Common myeloid progenitor, CD34-positive (primary cell): Measurements from ENCODE around the gene MCHR2.

ENCODE experiments used
- CTCF ChIA-PET: fragments of 350-600 bp; sonication (Branson Sonifier 250); formaldehyde crosslinking; loops from one replicate; lab custom pipeline; 2021; ENCODE audit warnings: antibody characterized with exemption; lab: Charles Lee
- POLR2A ChIA-PET: fragments of 350-600 bp; sonication (Branson Sonifier 250); formaldehyde crosslinking; loops from one replicate; lab custom pipeline; 2021; ENCODE audit warnings: antibody characterized with exemption; lab: Charles Lee
- DNase-seq, 3 donors: peaks; one replicate each; pipeline versions ENCODE4 v3.0.0 to v3.0.0-alpha.2; 2013
- H3K27ac ChIP-seq, 2 experiments: 1 replicate in 1 of 2; 2 replicates in 1 of 2; pipeline ENCODE4 v1.7.0; 2013; ENCODE audit warnings: inconsistent platforms in 2 of 2, low read length in 2 of 2, mild to moderate bottlenecking in 2 of 2, low read depth in 1 of 2, moderate library complexity in 1 of 2; ENCODE audit not compliant: severe bottlenecking in 2 of 2, insufficient read depth in 1 of 2, poor library complexity in 1 of 2
- H3K27me3 ChIP-seq, 5 experiments: replicated peaks in 2 of 5; 1 replicate in 3 of 5; 2 replicates in 2 of 5; pipeline versions ENCODE4 v1.6.1 to v1.7.0; 2013; ENCODE audit warnings: low read length in 4 of 5, mild to moderate bottlenecking in 2 of 5, moderate library complexity in 2 of 5, inconsistent platforms in 1 of 5; ENCODE audit not compliant: insufficient read depth in 5 of 5, control insufficient read depth in 4 of 5
- H3K36me3 ChIP-seq, 4 experiments: 1 replicate in 2 of 4; 2 replicates in 2 of 4; pipeline versions ENCODE4 v1.6.1 to v1.7.0; 2013; ENCODE audit warnings: low read length in 3 of 4, control low read depth in 1 of 4, mild to moderate bottlenecking in 1 of 4; ENCODE audit not compliant: control insufficient read depth in 4 of 4, insufficient read depth in 4 of 4
- H3K4me1 ChIP-seq, 4 experiments: 1 replicate in 3 of 4; 2 replicates in 1 of 4; pipeline versions ENCODE4 v1.6.1 to v1.7.1; 2013; ENCODE audit warnings: low read length in 3 of 4, mild to moderate bottlenecking in 3 of 4, control low read depth in 1 of 4, inconsistent platforms in 1 of 4, moderate library complexity in 1 of 4; ENCODE audit not compliant: control insufficient read depth in 4 of 4, insufficient read depth in 4 of 4; ENCODE audit errors: control extremely low read depth in 1 of 4
- H3K4me3 ChIP-seq, 7 experiments: 1 replicate in 4 of 7; 2 replicates in 3 of 7; pipeline versions ENCODE4 v1.5.1 to v1.7.0; 2013; ENCODE audit warnings: mild to moderate bottlenecking in 7 of 7, low read length in 6 of 7, moderate library complexity in 6 of 7, inconsistent platforms in 2 of 7, low read depth in 2 of 7, control low read depth in 1 of 7; ENCODE audit not compliant: insufficient read depth in 4 of 7, control insufficient read depth in 1 of 7; ENCODE audit errors: extremely low read depth in 1 of 7
- H3K9me3 ChIP-seq, 5 experiments: 1 replicate in 4 of 5; 2 replicates in 1 of 5; pipeline versions ENCODE4 v1.6.1 to v1.7.1; 2013; ENCODE audit warnings: low read length in 4 of 5, mild to moderate bottlenecking in 2 of 5, inconsistent platforms in 1 of 5, low read depth in 1 of 5, moderate library complexity in 1 of 5; ENCODE audit not compliant: control insufficient read depth in 4 of 5, insufficient read depth in 2 of 5; ENCODE audit errors: control extremely low read depth in 1 of 5
- WGBS: methylation state at CpG from one replicate; pipeline ENCODE4 v1.1.5; 2013; ENCODE audit not compliant: insufficient coverage; 5-methylcytosine and 5-hydroxymethylcytosine counted together

Gene MCHR2

DNA sequence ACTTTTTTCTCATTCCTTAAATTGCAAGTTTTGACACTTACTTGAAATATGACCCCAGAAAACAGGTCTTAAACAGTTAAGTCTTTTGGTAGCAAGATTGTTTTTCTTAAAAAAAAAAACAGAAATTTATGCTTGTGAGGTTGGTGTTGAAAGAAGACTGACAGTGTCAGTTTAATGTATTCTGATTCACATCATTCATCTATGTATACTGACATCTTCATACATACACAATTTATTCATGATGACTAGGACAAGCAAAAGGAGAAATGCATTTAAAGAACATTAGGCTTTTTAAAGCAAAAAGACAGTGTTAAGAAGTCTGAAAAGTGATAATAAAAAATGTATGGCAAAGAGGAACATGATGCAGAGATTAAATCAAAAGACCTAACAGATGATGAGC lies 27.0 kb downstream of the MCHR2 start:
- Histone ChIP-seq H3K4me3 (no peak overlapping the region), H3K27me3 (no peaks in the 10 kb centered on the region), H3K27ac (no peak overlapping the region), H3K36me3 (no peaks in the 10 kb centered on the region), H3K9me3 (no peaks in the 10 kb centered on the region), H3K4me1 (no peaks in the 10 kb centered on the region)
- CTCF ChIA-PET: no interaction called here
- POLR2A ChIA-PET: no interaction called here
- no peak for DNase-seq

- Histone ChIP-seq H3K9me3 (peaks cover 0 to 12% (median 3%) of the 10 kb centered on the region in 5 experiments), H3K36me3 (no peaks in the 10 kb centered on the region), H3K27ac (no peak overlapping the region), H3K27me3 (no peaks in the 10 kb centered on the region), H3K4me1 (no peaks in the 10 kb centered on the region), H3K4me3 (no peak overlapping the region)
- WGBS: no CpG with 5 or more reads among the region's 1 CpG
- DNase-seq: peak; percentile 0 to 6 (median 1)
- POLR2A ChIA-PET: interaction anchor here (0.7 kb wide), 1 partner anchor 11 kb away, joined by 5 read pairs; no protein-coding TSS in a partner anchor
- CTCF ChIA-PET: no interaction called here
These were observed 34.0 kb downstream of the MCHR2 start for GRCh38 chr6:99960027-99960426.

DNA sequence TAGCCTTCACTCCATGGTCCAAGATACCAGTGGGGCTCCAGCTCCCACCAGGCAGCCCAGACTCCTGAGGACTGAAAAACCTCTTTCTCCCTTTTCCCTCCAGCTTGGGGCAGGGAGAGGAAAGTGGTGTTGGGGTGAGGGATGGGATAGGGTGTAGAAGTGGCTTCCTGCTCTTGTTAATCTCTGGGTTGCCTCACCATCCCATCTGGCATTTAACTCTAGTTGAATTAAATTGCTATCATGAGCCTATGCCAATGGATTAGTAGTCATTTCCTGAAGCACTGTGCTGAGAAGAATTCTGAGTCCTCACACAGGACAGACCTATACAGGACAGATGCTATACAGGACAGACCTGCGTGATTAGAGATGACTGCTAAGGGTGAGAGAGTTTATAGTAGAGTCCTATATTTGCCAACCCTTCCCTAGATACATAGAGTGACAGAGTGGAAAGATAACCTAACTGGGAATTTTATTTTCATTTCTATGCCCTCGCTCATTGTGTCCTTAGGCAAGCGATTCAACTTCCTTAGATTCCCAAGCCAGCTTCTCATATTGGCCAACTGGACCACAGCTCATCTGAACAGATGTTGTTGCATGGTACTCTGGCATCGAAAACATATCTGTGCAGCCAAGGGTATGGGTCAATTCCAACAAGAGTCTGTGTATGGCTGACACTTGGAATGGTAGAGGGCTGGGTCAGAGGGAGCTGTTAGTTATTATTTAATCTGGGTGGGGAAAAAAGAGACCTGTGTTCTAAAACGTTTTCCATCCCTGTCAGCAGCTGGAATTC lies 42.8 kb downstream of the MCHR2 start:
- POLR2A ChIA-PET: no interaction called here
- Histone ChIP-seq H3K27ac (no peak overlapping the region), H3K9me3 (no peaks in the 10 kb centered on the region), H3K4me3 (no peak overlapping the region), H3K36me3 (no peaks in the 10 kb centered on the region), H3K4me1 (no peaks in the 10 kb centered on the region), H3K27me3 (no peaks in the 10 kb centered on the region)
- CTCF ChIA-PET: no interaction called here
- WGBS: 100% methylated on average over 3 of the region's 5 CpGs
- DNase-seq: no peak

GRCh38 chr6:99946005-99946404 lies 48.0 kb downstream of the MCHR2 start:
- ChIA-PET POLR2A (no interaction called here), CTCF (no interaction called here)
- no peak for DNase-seq
- H3K9me3 ChIP-seq: no peaks in the 10 kb centered on the region
- no peak overlapping the region for H3K4me3 ChIP-seq
- H3K36me3 ChIP-seq: no peaks in the 10 kb centered on the region
- no CpG with 5 or more reads among the region's 2 CpGs for WGBS
- peaks cover 0 to 2% (median 0%) of the 10 kb centered on the region in 5 experiments for H3K27me3 ChIP-seq
- no peak overlapping the region for H3K27ac ChIP-seq
- no peaks in the 10 kb centered on the region for H3K4me1 ChIP-seq

DNA sequence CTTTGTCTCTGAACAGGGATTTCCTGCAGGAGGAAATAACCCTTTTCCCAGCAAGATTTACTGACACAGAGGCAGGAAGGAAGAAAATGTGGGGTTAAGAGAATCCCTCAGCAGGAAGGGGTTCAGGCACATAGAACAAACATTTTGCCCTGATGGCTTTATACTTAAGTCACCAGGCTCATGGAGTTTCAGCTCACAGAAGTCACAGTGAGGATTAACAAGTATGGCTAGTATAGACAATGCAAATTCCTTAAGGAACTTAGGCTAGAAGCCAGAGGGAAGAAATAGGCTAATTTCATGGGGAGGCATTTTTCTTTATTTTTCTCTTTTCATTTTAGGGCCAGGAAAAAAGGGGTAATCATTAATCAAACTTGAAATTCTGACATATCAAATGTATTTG lies 50.2 kb downstream of the MCHR2 start:
- DNase-seq: no peak
- Histone ChIP-seq H3K36me3 (no peaks in the 10 kb centered on the region), H3K4me1 (no peaks in the 10 kb centered on the region), H3K27me3 (peaks cover 0 to 2% (median 0%) of the 10 kb centered on the region in 5 experiments), H3K4me3 (no peak overlapping the region), H3K9me3 (peaks cover 0 to 3% (median 0%) of the 10 kb centered on the region in 5 experiments), H3K27ac (no peak overlapping the region)
- POLR2A ChIA-PET: no interaction called here
- CTCF ChIA-PET: no interaction called here

DNA sequence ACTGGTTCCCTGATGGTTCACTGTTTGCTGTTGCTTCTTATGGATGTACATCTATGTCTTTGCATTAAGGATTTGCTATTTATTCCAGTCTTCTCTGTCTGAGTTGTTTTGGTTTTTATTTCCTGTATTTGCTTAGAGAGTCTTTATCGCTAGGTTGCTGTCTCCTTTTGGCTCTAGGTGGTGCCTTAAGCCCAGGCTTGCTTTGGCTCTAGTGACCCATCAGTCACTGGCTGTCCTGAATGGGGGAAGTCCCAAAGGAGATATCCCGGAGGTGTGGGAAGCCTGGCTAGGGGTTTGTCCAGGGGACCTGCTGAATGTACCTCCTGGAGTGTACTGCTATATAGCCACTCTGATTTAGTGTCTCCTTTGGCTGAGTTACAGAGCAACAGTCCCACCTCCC lies 53.4 kb downstream of the MCHR2 start:
- peaks cover 0 to 2% (median 0%) of the 10 kb centered on the region in 5 experiments for H3K27me3 ChIP-seq
- H3K4me3 ChIP-seq: no peak overlapping the region
- ChIA-PET CTCF (no interaction called here), POLR2A (no interaction called here)
- H3K36me3 ChIP-seq: no peaks in the 10 kb centered on the region
- H3K4me1 ChIP-seq: no peaks in the 10 kb centered on the region
- H3K27ac ChIP-seq: no peak overlapping the region
- DNase-seq: no peak
- peaks cover 0 to 3% (median 0%) of the 10 kb centered on the region in 5 experiments for H3K9me3 ChIP-seq
- 86% methylated on average over 2 of the region's 2 CpGs for WGBS

GRCh38 chr6:99933129-99933528 lies 60.9 kb downstream of the MCHR2 start:
- no peaks in the 10 kb centered on the region for H3K4me1 ChIP-seq
- H3K36me3 ChIP-seq: no peaks in the 10 kb centered on the region
- CTCF ChIA-PET: no interaction called here
- no peak for DNase-seq
- no peaks in the 10 kb centered on the region for H3K27me3 ChIP-seq
- H3K9me3 ChIP-seq: no peaks in the 10 kb centered on the region
- POLR2A ChIA-PET: no interaction called here
- no peak overlapping the region for H3K27ac ChIP-seq
- no peak overlapping the region for H3K4me3 ChIP-seq
